Transverse colon (tissue), 4 donors: ENCODE measurements around the gene PLA2G4F. TPM values are rescaled to one million over a fixed set of nuclear protein-coding genes. Genes with fewer than 3 reads are reported as not detected.

Experiments used
- DNase-seq: peaks from one replicate; pipeline ENCODE4 v3.0.0-alpha.2; 2019
- H3K27ac ChIP-seq, 4 donors: fragments of 200-600 bp; sonication (generic); 2 replicates each; pipeline ENCODE4 v1.5.1; 2016 to 2018; ENCODE audit warnings: inconsistent platforms in 4 of 4
- H3K27me3 ChIP-seq: fragments of 200-600 bp; sonication (generic); 2 replicates; pipeline ENCODE4 v1.5.1; 2017; ENCODE audit warnings: inconsistent platforms
- H3K36me3 ChIP-seq, 4 donors: fragments of 200-600 bp; sonication (generic); 2 replicates each; pipeline ENCODE4 v1.5.1; 2017 to 2019; ENCODE audit warnings: inconsistent platforms in 4 of 4
- H3K4me1 ChIP-seq, 4 donors: fragments of 200-600 bp; sonication (generic); 2 replicates each; pipeline ENCODE4 v1.5.1; 2017 to 2020; ENCODE audit warnings: inconsistent platforms in 4 of 4
- H3K4me3 ChIP-seq, 4 donors: fragments of 200-600 bp; sonication (generic); 1 replicate in 1 of 4; 2 replicates in 3 of 4; pipeline versions ENCODE4 v1.5.1 to v1.6.1; 2017 to 2019; ENCODE audit warnings: inconsistent platforms in 4 of 4
- H3K9me3 ChIP-seq, 2 donors: fragments of 200-600 bp; sonication (generic); 2 replicates each; pipeline ENCODE4 v1.5.1; 2017 to 2019; ENCODE audit warnings: inconsistent platforms in 2 of 2
- CTCF ChIP-seq, 5 experiments: fragments of 200-600 bp in 3 of 5; fragments of 450-650 bp in 2 of 5; sonication (generic) in 3 of 5; IDR thresholded peaks; 1 replicate in 2 of 5; 2 replicates in 3 of 5; pipeline ENCODE4 v1.5.1; 2016 to 2017; ENCODE audit warnings: antibody characterized with exemption in 5 of 5, inconsistent platforms in 3 of 5, mild to moderate bottlenecking in 2 of 5, moderate library complexity in 1 of 5
- EP300 ChIP-seq: sonication (generic); formaldehyde crosslinking; IDR thresholded peaks from one replicate; pipeline ENCODE4 v1.6.1; 2017; ENCODE audit warnings: antibody characterized with exemption, low read depth
- POLR2A ChIP-seq: fragments of 450-650 bp; IDR thresholded peaks from one replicate; pipeline ENCODE4 v1.6.1; 2016; ENCODE audit warnings: antibody characterized with exemption, mild to moderate bottlenecking, moderate library complexity
- POLR2AphosphoS5 ChIP-seq, 3 donors: sonication (generic); formaldehyde crosslinking; IDR thresholded peaks; one replicate each; pipeline ENCODE4 v1.6.1; 2016; ENCODE audit warnings: antibody characterized with exemption in 3 of 3
- WGBS, 2 donors: methylation state at CpG; one replicate each; pipeline ENCODE4 v1.1.5; 2018; ENCODE audit warnings: low coverage in 1 of 2; 5-methylcytosine and 5-hydroxymethylcytosine counted together
- in situ Hi-C, 4 donors: fragments of 200-750 bp; cut with MboI; loops; one replicate each; pipeline versions ENCODE4 v1.15.0 to v1.15.1; 2017; ENCODE audit warnings: low sequenced_read_pairs in 3 of 4, low pct_ligation_motif_present in 1 of 4, low pct_unique_long_range_greater_than_20kb in 1 of 4
- intact Hi-C: fragments of 100-400 bp; cut with DNase I; formaldehyde crosslinking; loops from one replicate; pipeline ENCODE4 v1.15.1; 2023; ENCODE audit warnings: low total_unique reads
- total RNA-seq, 4 donors: library from RNA; depleted of rRNA; stranded (reverse); fragments of >200 nt; gene quantifications; one replicate each; pipeline ENCODE4 v1.1.0, GENCODE V29; 2016

PLA2G4F gene
- total RNA-seq, 4 donors from 2014 or later, result 25.1 to 135 (median 78.0) TPM

- no peaks in the 10 kb centered on the region for H3K36me3 ChIP-seq
- in situ Hi-C loops, result loop anchor here in 2 of 4 donors (10.0 kb wide), 2 partner anchors 73 to 143 kb away; no protein-coding TSS in a partner anchor
- TF ChIP-seq POLR2A (no peak), POLR2AphosphoS5 (IDR thresholded peaks at IDR 0.05) (no peak), CTCF (IDR thresholded peaks at IDR 0.05) (peak in 3 of 5 experiments; percentile 21 to 39 (median 29)), EP300 (no peak)
- H3K9me3 ChIP-seq, result peaks cover 2 to 10% of the 10 kb centered on the region in 2 donors
- H3K27me3 ChIP-seq, result no peaks in the 10 kb centered on the region
- intact Hi-C loops, result no loop called here
- no peak for DNase-seq
- WGBS, 2 donors, result 63 to 66% methylated on average over 8 to 11 of the region's 11 CpGs
- H3K27ac ChIP-seq, result no peak overlapping the region
- H3K4me1 ChIP-seq, result peaks cover 0 to 28% (median 14%) of the 10 kb centered on the region in 4 donors
- no peak overlapping the region for H3K4me3 ChIP-seq
Measured at GRCh38 chr15:42137461-42138261, 18.8 kb downstream of the PLA2G4F start.

- intact Hi-C loops (no loop called here), in situ Hi-C loops (loop anchor here in 2 of 4 donors (10.0 kb wide), 2 partner anchors 72 to 142 kb away; no protein-coding TSS in a partner anchor)
- no peak for DNase-seq
- no peak for TF ChIP-seq CTCF (IDR thresholded peaks at IDR 0.05)
- no peak for TF ChIP-seq POLR2AphosphoS5 (IDR thresholded peaks at IDR 0.05)
- TF ChIP-seq EP300, result no peak
- TF ChIP-seq POLR2A, result no peak
- peaks cover 0 to 21% (median 9%) of the 10 kb centered on the region in 4 donors for H3K4me1 ChIP-seq
- no peaks in the 10 kb centered on the region for H3K36me3 ChIP-seq
- 86 to 93% methylated on average over 8 to 11 of the region's 11 CpGs for WGBS, 2 donors
- H3K27ac ChIP-seq, result no peak overlapping the region
- H3K4me3 ChIP-seq, result no peak overlapping the region
- no peaks in the 10 kb centered on the region for H3K27me3 ChIP-seq
- H3K9me3 ChIP-seq, result peaks cover 2 to 10% of the 10 kb centered on the region in 2 donors
Measured at GRCh38 chr15:42136513-42136912, 19.9 kb downstream of the PLA2G4F start.

GRCh38 chr15:42135351-42135750 is 21.1 kb downstream of the PLA2G4F start:
- in situ Hi-C loops (loop anchor here in 2 of 4 donors (10.0 kb wide), 2 partner anchors 71 to 141 kb away; no protein-coding TSS in a partner anchor), intact Hi-C loops (no loop called here)
- WGBS, 2 donors, result 56 to 80% methylated on average over 1 of the region's 1 CpG
- Histone ChIP-seq H3K4me3 (no peak overlapping the region), H3K36me3 (no peaks in the 10 kb centered on the region), H3K27me3 (no peaks in the 10 kb centered on the region), H3K9me3 (peaks cover 2 to 10% of the 10 kb centered on the region in 2 donors), H3K27ac (no peak overlapping the region), H3K4me1 (peaks cover 0 to 16% (median 9%) of the 10 kb centered on the region in 4 donors)
- DNase-seq, result no peak
- TF ChIP-seq EP300 (no peak), POLR2AphosphoS5 (IDR thresholded peaks at IDR 0.05) (no peak), CTCF (IDR thresholded peaks at IDR 0.05) (no peak), POLR2A (no peak)

- WGBS, 2 donors, result 67 to 79% methylated on average over 2 to 6 of the region's 6 CpGs
Measured at GRCh38 chr15:42134617-42135245, 21.7 kb downstream of the PLA2G4F start.

More at GRCh38 chr15:42134617-42135245, 21.7 kb downstream of the PLA2G4F start:
- DNase-seq, result no peak
- H3K4me1 ChIP-seq, result peaks cover 0 to 10% (median 6%) of the 10 kb centered on the region in 4 donors
- peaks cover 2 to 10% of the 10 kb centered on the region in 2 donors for H3K9me3 ChIP-seq
- intact Hi-C loops, result no loop called here
- no peak overlapping the region for H3K27ac ChIP-seq
- TF ChIP-seq POLR2AphosphoS5 (IDR thresholded peaks at IDR 0.05), result no peak
- TF ChIP-seq POLR2A, result no peak
- no peak for TF ChIP-seq CTCF (IDR thresholded peaks at IDR 0.05)
- no peak for TF ChIP-seq EP300
- no peaks in the 10 kb centered on the region for H3K36me3 ChIP-seq
- no peak overlapping the region for H3K4me3 ChIP-seq
- in situ Hi-C loops, result loop anchor here in 2 of 4 donors (10.0 kb wide), 2 partner anchors 70 to 140 kb away; no protein-coding TSS in a partner anchor
- no peaks in the 10 kb centered on the region for H3K27me3 ChIP-seq
